GM15510 (cell line): Measurements from ENCODE around the gene STAC2.

Source experiments
- POLR2A ChIP-seq: IDR thresholded peaks from 3 replicates; pipeline ENCODE4 v1.6.1; 2011; ENCODE audit warnings: borderline replicate concordance; ENCODE audit not compliant: insufficient read length; ENCODE audit errors: extremely low read depth

STAC2 gene

DNA sequence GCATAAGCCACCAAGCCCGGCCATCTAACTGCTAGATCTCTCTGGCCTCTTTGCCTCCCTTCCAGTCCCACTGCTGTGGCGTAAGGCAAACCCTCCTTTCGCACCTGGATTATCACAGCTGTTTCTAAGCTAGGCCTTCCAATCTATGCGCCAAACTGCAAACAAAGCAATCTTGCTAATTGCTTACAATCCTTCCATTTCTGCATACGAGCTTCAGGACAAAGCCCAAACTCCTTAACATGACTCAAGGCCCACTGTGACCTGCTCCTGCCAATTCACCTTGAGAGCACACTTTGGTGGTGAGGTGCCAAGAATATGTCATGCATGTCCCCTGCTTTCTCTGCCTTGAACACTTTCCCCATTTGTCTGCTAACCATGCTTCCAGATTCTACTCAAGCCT lies 53.8 kb downstream of the STAC2 start:
- no peak for TF ChIP-seq POLR2A

DNA sequence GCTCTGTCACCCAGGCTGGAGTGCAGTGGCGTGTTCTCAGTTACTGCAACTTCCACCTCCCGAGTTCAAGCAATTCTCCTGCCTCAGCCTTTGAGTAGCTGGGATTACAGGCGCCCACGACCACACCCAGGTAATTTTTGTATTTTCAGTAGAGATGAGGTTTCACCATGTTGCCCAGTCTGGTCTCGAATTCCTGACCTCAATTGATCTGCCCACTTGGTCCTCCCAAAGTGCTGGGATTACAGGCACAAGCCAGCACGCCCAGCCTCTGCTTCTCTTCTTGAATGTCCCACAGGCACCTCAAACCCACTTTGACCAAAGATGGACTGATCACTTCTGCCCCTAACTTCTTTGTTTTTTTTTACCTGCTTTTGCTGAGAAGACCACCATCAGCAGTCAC lies 55.2 kb downstream of the STAC2 start:
- TF ChIP-seq POLR2A: no peak

DNA sequence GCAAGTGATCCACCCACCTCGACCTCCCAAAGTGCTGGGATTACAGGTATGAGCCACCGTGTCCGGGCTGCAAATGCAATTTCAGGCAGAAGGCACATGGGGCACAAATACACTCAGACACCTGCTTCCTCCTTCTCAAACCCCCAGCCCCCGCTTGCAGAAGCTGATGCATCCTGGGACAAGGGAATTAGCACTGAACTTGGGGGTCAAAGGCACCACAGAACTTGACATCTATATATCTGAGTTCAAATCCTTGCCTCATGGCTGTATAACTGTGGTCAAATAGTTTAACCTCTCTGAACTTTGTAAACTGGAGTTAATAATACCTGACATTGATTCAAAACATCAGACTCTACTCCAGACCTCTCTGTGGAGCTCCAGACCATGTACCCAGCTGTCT lies 55.6 kb downstream of the STAC2 start:
- TF ChIP-seq POLR2A: no peak

DNA sequence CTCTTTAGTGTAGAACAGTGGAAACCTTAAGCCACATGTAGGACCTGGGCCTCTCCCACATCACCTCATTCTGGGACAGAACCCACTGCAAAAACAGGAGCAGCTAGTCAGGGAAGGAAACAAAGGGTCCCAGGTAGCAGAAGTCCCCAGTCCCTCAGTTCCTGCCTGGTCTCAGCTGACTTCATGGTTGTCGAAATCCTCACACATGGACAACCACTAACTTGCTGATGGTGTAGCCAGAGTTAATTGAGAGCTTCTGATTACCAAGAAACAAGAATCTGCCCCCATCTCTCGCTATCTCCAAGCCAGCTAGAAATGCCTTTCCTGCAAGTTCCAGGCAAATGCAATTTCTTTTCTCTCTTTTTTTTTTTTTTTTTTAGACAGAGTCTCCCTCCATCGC lies 56.2 kb downstream of the STAC2 start:
- TF ChIP-seq POLR2A: no peak

DNA sequence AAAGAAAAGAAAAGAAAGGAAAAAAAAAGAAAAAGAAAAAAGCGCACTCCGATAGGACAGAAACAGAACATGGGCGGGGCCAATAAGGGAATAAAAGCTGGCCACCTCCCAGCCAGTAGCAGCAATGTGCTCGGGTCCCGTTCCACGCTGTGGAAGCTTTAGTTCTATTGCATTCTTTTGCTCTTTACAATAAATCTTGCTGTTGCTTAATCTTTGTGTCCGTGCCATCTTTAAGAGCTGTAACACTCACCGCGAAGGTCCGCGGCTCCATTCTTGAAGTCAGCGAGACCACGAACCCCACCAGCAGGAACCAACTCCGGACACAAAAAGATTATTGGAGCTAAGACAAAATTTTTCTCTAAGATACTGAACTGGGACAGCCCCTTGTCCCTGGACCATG lies 56.6 kb downstream of the STAC2 start:
- TF ChIP-seq POLR2A: no peak

DNA sequence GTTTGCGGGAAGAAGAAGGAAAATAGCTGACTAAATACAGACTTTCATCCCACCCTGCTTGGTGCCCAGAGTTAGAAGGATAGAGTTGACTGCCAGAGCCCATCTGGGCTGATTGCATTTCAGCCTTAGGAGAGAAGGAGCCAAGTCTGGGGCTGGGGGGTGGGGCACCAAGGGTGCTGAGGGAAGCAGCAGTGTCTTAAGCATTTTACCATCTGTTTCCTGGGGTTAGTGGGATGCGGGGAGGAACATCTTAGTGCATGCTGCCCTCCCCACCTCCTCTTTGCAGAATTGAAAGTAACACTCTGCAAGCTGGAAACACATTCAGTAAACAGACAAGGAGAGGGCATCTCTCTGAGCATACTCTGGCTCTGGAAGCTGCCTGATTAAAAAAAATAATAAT lies 58.3 kb downstream of the STAC2 start:
- TF ChIP-seq POLR2A: no peak

DNA sequence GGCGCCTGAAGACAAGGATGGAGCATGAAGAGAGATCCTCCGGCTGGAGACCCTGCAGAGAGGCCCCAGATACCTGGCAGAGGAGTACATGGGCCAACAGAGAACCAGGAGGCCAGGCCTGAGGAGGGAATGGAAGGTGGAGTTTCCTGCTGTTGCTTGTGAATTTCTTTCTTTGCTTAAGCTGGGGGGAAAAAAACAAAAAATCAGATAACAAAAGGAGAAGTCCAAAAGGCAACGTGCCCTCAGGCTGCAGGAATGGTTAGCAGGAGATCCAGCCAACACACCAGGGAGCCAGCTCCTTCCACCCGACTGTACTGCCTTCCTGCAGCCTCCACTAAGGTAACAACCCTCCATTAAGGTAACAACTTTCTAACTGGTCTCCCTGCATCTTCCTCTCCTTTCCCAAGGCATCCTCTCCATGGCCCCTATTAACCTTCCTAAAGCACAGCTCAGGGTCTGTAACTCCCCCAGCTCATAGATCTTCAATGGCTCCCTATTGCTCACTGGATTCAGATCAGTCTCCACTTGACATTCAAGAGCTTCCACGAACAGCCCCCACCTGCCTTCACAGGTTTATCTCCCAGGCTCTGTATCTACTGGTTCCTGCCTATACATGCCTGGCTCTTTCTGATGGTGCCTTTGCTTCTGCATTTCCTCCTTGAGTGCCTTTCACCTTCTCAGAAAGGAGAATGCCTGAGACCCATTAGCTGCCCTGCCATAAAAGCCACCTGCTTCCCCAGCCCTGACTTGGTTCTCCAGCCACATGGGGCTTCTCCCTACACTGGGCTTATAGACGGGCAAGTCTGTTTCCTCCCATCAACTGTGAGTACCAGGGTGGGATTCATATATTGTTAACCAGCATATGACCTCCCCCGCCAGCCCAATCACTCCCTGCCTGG lies 59.1 kb downstream of the STAC2 start:
- no peak for TF ChIP-seq POLR2A

GRCh38 chr17:39165841-39166349 lies 59.9 kb downstream of the STAC2 start, which contains the start of gene ARL5C:
ARL5C (minus strand) TSS chr17:39166161; CDS start chr17:39165760, 401 bp downstream.
- no peak for TF ChIP-seq POLR2A

- no peak for TF ChIP-seq POLR2A
Observed at GRCh38 chr17:39165178-39165840, 60.4 kb downstream of the STAC2 start.

DNA sequence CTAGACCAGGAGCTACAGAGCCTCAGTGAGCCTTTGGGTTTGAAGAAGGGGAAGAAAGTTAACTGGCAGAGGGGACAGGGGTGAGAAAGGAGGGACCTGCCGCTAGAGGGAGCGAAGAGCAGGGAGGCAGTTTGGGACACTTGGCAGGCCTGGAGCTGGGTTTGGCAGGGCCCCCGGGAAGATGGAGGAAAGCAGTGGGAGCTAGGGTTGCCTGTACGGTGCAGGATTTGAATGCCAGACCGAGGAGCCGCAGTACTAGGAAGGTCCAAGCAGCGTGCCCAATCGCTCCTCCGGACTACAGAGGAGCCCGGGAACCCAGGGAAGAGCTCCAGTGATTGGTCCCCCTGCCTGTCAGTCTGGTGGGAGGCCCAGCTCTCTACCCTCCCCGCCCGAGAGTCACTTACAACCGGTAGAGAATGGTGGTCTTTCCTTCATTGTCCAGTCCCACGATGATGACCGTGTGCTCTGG lies 61.0 kb downstream of the STAC2 start:
- no peak for TF ChIP-seq POLR2A

GRCh38 chr17:39161962-39162361 lies 63.8 kb downstream of the STAC2 start:
- TF ChIP-seq POLR2A: no peak
